ENCODE measurements around the gene LRRC72. TPM values are rescaled to one million over a fixed set of nuclear protein-coding genes. Genes with fewer than 3 reads are reported as not detected.

LRRC72 gene
- total RNA-seq, 1 experiment from 2014 or later, result not detected

GRCh38 chr7:16511314-16511713 lies 15.3 kb upstream of the LRRC72 start:
- POLR2A ChIA-PET (ENCODE audit: unreplicated experiment), result no interaction called here
- no peaks in the 10 kb centered on the region for H3K9me3 ChIP-seq (ENCODE audit: low read length)
- no peaks in the 10 kb centered on the region for H3F3A ChIP-seq (ENCODE audit: low read length, unreplicated experiment)
- CTCF ChIA-PET, result no interaction called here
- no peak overlapping the region for H2AFZ ChIP-seq (ENCODE audit: low read length)
- no peak overlapping the region for H3K4me2 ChIP-seq (ENCODE audit: low read length)
- no peak for DNase-seq
- no peaks in the 10 kb centered on the region for H3K36me3 ChIP-seq (ENCODE audit: low read depth, low read length)
- ATAC-seq, result no peak
- H3K27ac ChIP-seq (ENCODE audit: low read length), result no peak overlapping the region
- intact Hi-C loops (cut with micrococcal nuclease), result no loop called here
- no peaks in the 10 kb centered on the region for H3K79me2 ChIP-seq (ENCODE audit: low read length)
- no TSS peak for BruUV-seq (replicated peaks)
- H3K9me2 ChIP-seq (replicated peaks; ENCODE audit: low read length), result no peaks in the 10 kb centered on the region
- H3K27me3 ChIP-seq (ENCODE audit: low read length), result no peaks in the 10 kb centered on the region
- H3K4me1 ChIP-seq (ENCODE audit: insufficient read depth, low read length), result no peaks in the 10 kb centered on the region
- no peak overlapping the region for H3K9ac ChIP-seq (ENCODE audit: low read length)
- H3K4me3 ChIP-seq (ENCODE audit: low read length), result no peak overlapping the region
- no peaks in the 10 kb centered on the region for H4K20me1 ChIP-seq (ENCODE audit: low read length)
- TF ChIP-seq, protein P1, sequence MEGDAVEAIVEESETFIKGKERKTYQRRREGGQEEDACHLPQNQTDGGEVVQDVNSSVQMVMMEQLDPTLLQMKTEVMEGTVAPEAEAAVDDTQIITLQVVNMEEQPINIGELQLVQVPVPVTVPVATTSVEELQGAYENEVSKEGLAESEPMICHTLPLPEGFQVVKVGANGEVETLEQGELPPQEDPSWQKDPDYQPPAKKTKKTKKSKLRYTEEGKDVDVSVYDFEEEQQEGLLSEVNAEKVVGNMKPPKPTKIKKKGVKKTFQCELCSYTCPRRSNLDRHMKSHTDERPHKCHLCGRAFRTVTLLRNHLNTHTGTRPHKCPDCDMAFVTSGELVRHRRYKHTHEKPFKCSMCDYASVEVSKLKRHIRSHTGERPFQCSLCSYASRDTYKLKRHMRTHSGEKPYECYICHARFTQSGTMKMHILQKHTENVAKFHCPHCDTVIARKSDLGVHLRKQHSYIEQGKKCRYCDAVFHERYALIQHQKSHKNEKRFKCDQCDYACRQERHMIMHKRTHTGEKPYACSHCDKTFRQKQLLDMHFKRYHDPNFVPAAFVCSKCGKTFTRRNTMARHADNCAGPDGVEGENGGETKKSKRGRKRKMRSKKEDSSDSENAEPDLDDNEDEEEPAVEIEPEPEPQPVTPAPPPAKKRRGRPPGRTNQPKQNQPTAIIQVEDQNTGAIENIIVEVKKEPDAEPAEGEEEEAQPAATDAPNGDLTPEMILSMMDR (conservative IDR thresholded peaks at IDR 0.05; ENCODE audit: low read depth, low read length), result no peak
- TF ChIP-seq EZH2 (IDR thresholded peaks at IDR 0.05; ENCODE audit: low read length, unreplicated experiment), result no peak
- TF ChIP-seq EZH2phosphoT487 (IDR thresholded peaks at IDR 0.05; ENCODE audit: borderline replicate concordance, low read length), result no peak

DNA sequence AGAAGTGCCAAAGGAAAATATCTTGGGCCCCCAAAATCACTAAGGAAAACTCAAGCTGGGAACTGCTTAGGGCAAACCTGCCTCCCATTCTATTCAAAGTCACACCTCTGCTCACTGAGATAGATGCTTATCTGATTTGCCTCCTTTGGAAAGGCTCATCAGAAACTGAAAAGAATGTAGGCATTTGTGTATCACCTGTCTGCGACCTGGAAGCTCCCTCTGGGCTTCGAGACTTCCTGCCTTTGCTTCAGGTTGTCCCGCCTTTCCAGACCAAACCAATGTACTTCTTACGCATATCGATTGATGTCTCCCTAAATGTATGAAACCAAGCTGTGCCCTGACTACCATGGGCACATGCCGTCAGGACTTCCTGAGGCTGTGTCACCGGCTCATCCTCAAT lies 14.5 kb upstream of the LRRC72 start:
- TF ChIP-seq EZH2 (IDR thresholded peaks at IDR 0.05; ENCODE audit: low read length, unreplicated experiment) (no peak), EZH2phosphoT487 (IDR thresholded peaks at IDR 0.05; ENCODE audit: borderline replicate concordance, low read length) (no peak)
- TF ChIP-seq, protein P1 (conservative IDR thresholded peaks at IDR 0.05; ENCODE audit: low read depth, low read length), result no peak
- Histone ChIP-seq H3K36me3 (ENCODE audit: low read depth, low read length) (no peaks in the 10 kb centered on the region), H3K4me2 (ENCODE audit: low read length) (no peak overlapping the region), H3K9me2 (replicated peaks; ENCODE audit: low read length) (no peaks in the 10 kb centered on the region), H3K27ac (ENCODE audit: low read length) (no peak overlapping the region), H3F3A (ENCODE audit: low read length, unreplicated experiment) (no peaks in the 10 kb centered on the region), H3K27me3 (ENCODE audit: low read length) (no peaks in the 10 kb centered on the region), H3K9ac (ENCODE audit: low read length) (no peak overlapping the region), H3K4me3 (ENCODE audit: low read length) (no peak overlapping the region), H3K4me1 (ENCODE audit: insufficient read depth, low read length) (no peaks in the 10 kb centered on the region), H3K79me2 (ENCODE audit: low read length) (no peaks in the 10 kb centered on the region), H3K9me3 (ENCODE audit: low read length) (no peaks in the 10 kb centered on the region), H4K20me1 (ENCODE audit: low read length) (no peaks in the 10 kb centered on the region), H2AFZ (ENCODE audit: low read length) (no peak overlapping the region)
- ChIA-PET POLR2A (ENCODE audit: unreplicated experiment) (no interaction called here), CTCF (no interaction called here)
- DNase-seq (no peak), ATAC-seq (no peak)
- no TSS peak for BruUV-seq (replicated peaks)
- intact Hi-C loops (cut with micrococcal nuclease), result no loop called here

DNA sequence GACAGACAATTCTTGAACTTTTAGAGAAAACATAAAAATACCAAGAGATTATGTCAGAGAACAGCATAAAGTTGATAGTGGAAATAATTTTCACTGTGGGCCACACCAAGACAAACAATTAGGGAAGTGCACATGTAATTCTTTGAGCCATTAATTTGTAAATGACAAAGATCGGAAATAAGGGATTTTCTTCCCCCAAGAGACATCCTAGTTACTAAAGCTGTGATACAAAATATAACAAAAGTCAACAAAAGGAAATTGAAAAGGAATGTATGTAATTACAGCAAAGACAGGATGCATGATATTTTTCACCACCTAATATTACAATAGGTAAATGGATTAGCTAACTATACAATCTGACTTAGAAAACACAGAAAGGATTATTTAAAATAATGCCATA lies 12.4 kb upstream of the LRRC72 start:
- DNase-seq, result no peak
- no peaks in the 10 kb centered on the region for H3K36me3 ChIP-seq (ENCODE audit: low read depth, low read length)
- H3K79me2 ChIP-seq (ENCODE audit: low read length), result no peaks in the 10 kb centered on the region
- H3K4me1 ChIP-seq (ENCODE audit: insufficient read depth, low read length), result no peaks in the 10 kb centered on the region
- ChIA-PET POLR2A (ENCODE audit: unreplicated experiment) (no interaction called here), CTCF (no interaction called here)
- no peak overlapping the region for H3K27ac ChIP-seq (ENCODE audit: low read length)
- H3K4me3 ChIP-seq (ENCODE audit: low read length), result no peak overlapping the region
- no peaks in the 10 kb centered on the region for H3F3A ChIP-seq (ENCODE audit: low read length, unreplicated experiment)
- no peak overlapping the region for H3K9ac ChIP-seq (ENCODE audit: low read length)
- no peaks in the 10 kb centered on the region for H3K9me2 ChIP-seq (replicated peaks; ENCODE audit: low read length)
- BruUV-seq (replicated peaks), result no TSS peak
- TF ChIP-seq, protein P1 (conservative IDR thresholded peaks at IDR 0.05; ENCODE audit: low read depth, low read length), result no peak
- no peak for TF ChIP-seq EZH2 (IDR thresholded peaks at IDR 0.05; ENCODE audit: low read length, unreplicated experiment)
- no peak for TF ChIP-seq EZH2phosphoT487 (IDR thresholded peaks at IDR 0.05; ENCODE audit: borderline replicate concordance, low read length)
- ATAC-seq, result no peak
- H2AFZ ChIP-seq (ENCODE audit: low read length), result no peak overlapping the region
- intact Hi-C loops (cut with micrococcal nuclease), result no loop called here
- no peaks in the 10 kb centered on the region for H4K20me1 ChIP-seq (ENCODE audit: low read length)
- no peak overlapping the region for H3K4me2 ChIP-seq (ENCODE audit: low read length)
- no peaks in the 10 kb centered on the region for H3K27me3 ChIP-seq (ENCODE audit: low read length)
- no peaks in the 10 kb centered on the region for H3K9me3 ChIP-seq (ENCODE audit: low read length)

Data from PC-3 (cell line).